ENCODE data around the gene FRMD7. TPM values are rescaled to one million over a fixed set of nuclear protein-coding genes. Genes with fewer than 3 reads are reported as not detected.

The FRMD7 gene
- total RNA-seq, result not detected in 2 replicates

- ATAC-seq (ENCODE audit: low read depth) (no peak), DNase-seq (no peak)
- H3K27me3 Mint-ChIP-seq, result no peaks in the 10 kb centered on the region
- H3K36me3 Mint-ChIP-seq (ENCODE audit: low read depth), result no peaks in the 10 kb centered on the region
- no peak for TF ChIP-seq CTCF (IDR thresholded peaks at IDR 0.05)
- H3K9me3 Mint-ChIP-seq, result no peaks in the 10 kb centered on the region
- no peak within 1 kb of the TSS for H3K4me3 Mint-ChIP-seq
- intact Hi-C loops (cut with micrococcal nuclease), result no loop called here
- ChIA-PET POLR2A (no interaction called here), CTCF (no interaction called here)
- H3K4me1 Mint-ChIP-seq, result no peaks in the 10 kb centered on the region
- no peak within 1 kb of the TSS for H3K27ac Mint-ChIP-seq
Measured at GRCh38 chrX:132127743-132128142, at the start of gene FRMD7. Gene FRMD7, minus strand, starts transcription at chrX:132128020. Its CDS starts 176 bp downstream, at chrX:132127844.

GRCh38 chrX:132173647-132174046 lies 45.8 kb upstream of the FRMD7 start:
- no peaks in the 10 kb centered on the region for H3K36me3 Mint-ChIP-seq (ENCODE audit: low read depth)
- intact Hi-C loops (cut with micrococcal nuclease), result no loop called here
- no peak overlapping the region for H3K27ac Mint-ChIP-seq
- no peaks in the 10 kb centered on the region for H3K27me3 Mint-ChIP-seq
- H3K4me3 Mint-ChIP-seq, result no peak overlapping the region
- ATAC-seq (ENCODE audit: low read depth) (no peak), DNase-seq (no peak)
- H3K9me3 Mint-ChIP-seq, result no peaks in the 10 kb centered on the region
- no peaks in the 10 kb centered on the region for H3K4me1 Mint-ChIP-seq
- POLR2A ChIA-PET, result no interaction called here
- CTCF ChIA-PET, result no interaction called here
- TF ChIP-seq CTCF (IDR thresholded peaks at IDR 0.05), result no peak

- no peak overlapping the region for H3K4me3 Mint-ChIP-seq
- intact Hi-C loops (cut with micrococcal nuclease), result no loop called here
- no peak for TF ChIP-seq CTCF (IDR thresholded peaks at IDR 0.05)
- DNase-seq (no peak), ATAC-seq (ENCODE audit: low read depth) (no peak)
- no peaks in the 10 kb centered on the region for H3K4me1 Mint-ChIP-seq
- H3K27me3 Mint-ChIP-seq, result no peaks in the 10 kb centered on the region
- no peaks in the 10 kb centered on the region for H3K9me3 Mint-ChIP-seq
- H3K36me3 Mint-ChIP-seq (ENCODE audit: low read depth), result no peaks in the 10 kb centered on the region
- ChIA-PET CTCF (no interaction called here), POLR2A (no interaction called here)
- H3K27ac Mint-ChIP-seq, result no peak overlapping the region
Measured at GRCh38 chrX:132171881-132172280, 44.1 kb upstream of the FRMD7 start.

GRCh38 chrX:132171478-132171877 lies 43.7 kb upstream of the FRMD7 start:
- no peak for DNase-seq
- ChIA-PET CTCF (no interaction called here), POLR2A (no interaction called here)
- intact Hi-C loops (cut with micrococcal nuclease), result no loop called here
- no peaks in the 10 kb centered on the region for H3K9me3 Mint-ChIP-seq
- no peak overlapping the region for H3K27ac Mint-ChIP-seq
- no peaks in the 10 kb centered on the region for H3K27me3 Mint-ChIP-seq
- TF ChIP-seq CTCF (IDR thresholded peaks at IDR 0.05), result no peak
- no peak overlapping the region for H3K4me3 Mint-ChIP-seq
- H3K36me3 Mint-ChIP-seq (ENCODE audit: low read depth), result no peaks in the 10 kb centered on the region
- no peak for ATAC-seq (ENCODE audit: low read depth)
- no peaks in the 10 kb centered on the region for H3K4me1 Mint-ChIP-seq

GRCh38 chrX:132169554-132169953 lies 41.7 kb upstream of the FRMD7 start:
- ChIA-PET CTCF (no interaction called here), POLR2A (no interaction called here)

More at GRCh38 chrX:132169554-132169953, 41.7 kb upstream of the FRMD7 start:
- no peak for TF ChIP-seq CTCF (IDR thresholded peaks at IDR 0.05)
- DNase-seq (no peak), ATAC-seq (ENCODE audit: low read depth) (no peak)
- intact Hi-C loops (cut with micrococcal nuclease), result no loop called here
- Mint-ChIP-seq H3K27me3 (no peaks in the 10 kb centered on the region), H3K27ac (no peak overlapping the region), H3K4me1 (no peaks in the 10 kb centered on the region), H3K36me3 (ENCODE audit: low read depth) (no peaks in the 10 kb centered on the region), H3K4me3 (no peak overlapping the region), H3K9me3 (no peaks in the 10 kb centered on the region)

Data from activated B cell treated with CpG ODN at 0.5 μM for 24 hours (primary cell).